Tibial artery (tissue), 4 donors: ENCODE results near the gene RIT2.

ENCODE experiments used
- DNase-seq, 2 donors: peaks; one replicate each; pipeline ENCODE4 v3.0.0-alpha.2; 2019
- H3K27ac ChIP-seq, 2 donors: fragments of 200-600 bp; sonication (generic) in 1 of 2; 1 replicate in 1 of 2; 2 replicates in 1 of 2; pipeline ENCODE4 v1.5.1; 2018 to 2019; ENCODE audit warnings: mild to moderate bottlenecking in 1 of 2
- H3K27me3 ChIP-seq, 2 donors: fragments of 200-600 bp; sonication (generic) in 1 of 2; one replicate each; pipeline versions ENCODE4 v1.5.1 to v1.6.0; 2016 to 2019
- H3K36me3 ChIP-seq, 3 donors: fragments of 200-600 bp; sonication (generic) in 2 of 3; one replicate each; pipeline ENCODE4 v1.5.1; 2016 to 2019; ENCODE audit warnings: mild to moderate bottlenecking in 2 of 3
- H3K4me1 ChIP-seq, 4 donors: fragments of 200-600 bp; sonication (generic) in 2 of 4; 1 replicate in 3 of 4; 2 replicates in 1 of 4; pipeline ENCODE4 v1.5.1; 2016 to 2019
- H3K4me3 ChIP-seq, 2 donors: fragments of 200-600 bp; sonication (generic) in 1 of 2; 1 replicate in 1 of 2; 2 replicates in 1 of 2; pipeline ENCODE4 v1.5.1; 2018 to 2019; ENCODE audit warnings: mild to moderate bottlenecking in 2 of 2
- H3K9me3 ChIP-seq, 3 donors: fragments of 200-600 bp; sonication (generic) in 1 of 3; one replicate each; pipeline ENCODE4 v1.5.1; 2016 to 2019
- CTCF ChIP-seq, 2 experiments: fragments of 200-600 bp in 1 of 2; fragments of 450-650 bp in 1 of 2; IDR thresholded peaks; one replicate each; pipeline ENCODE4 v1.5.1; 2017 to 2019; ENCODE audit warnings: antibody characterized with exemption in 2 of 2, mild to moderate bottlenecking in 1 of 2, moderate library complexity in 1 of 2
- intact Hi-C: fragments of 100-400 bp; cut with DNase I; formaldehyde crosslinking; loops from one replicate; pipeline ENCODE4 v1.15.0; 2023; ENCODE audit warnings: low total_unique reads

Gene RIT2

DNA sequence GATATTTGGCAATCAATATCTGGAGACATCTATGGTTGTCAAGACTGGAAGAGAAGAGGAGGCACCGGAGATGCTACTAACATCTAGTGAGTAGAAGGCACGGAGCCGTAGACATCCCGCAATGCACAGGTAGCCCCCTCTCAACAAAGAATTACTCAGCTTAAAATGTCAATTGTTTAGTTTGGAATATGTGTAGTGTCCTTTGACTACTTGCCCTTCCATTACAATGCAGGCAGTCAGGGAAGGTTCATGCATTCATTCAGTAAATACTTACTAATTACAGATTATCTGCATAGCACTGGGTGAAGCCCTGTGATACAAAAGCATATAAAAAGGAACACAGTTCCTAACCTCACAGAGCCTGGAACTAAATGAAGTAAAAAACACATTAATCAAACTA, 294.0 kb downstream of the RIT2 start:
- intact Hi-C loops: no loop called here
- H3K4me3 ChIP-seq: no peak overlapping the region

GRCh38 chr18:42814618-42815017, 300.9 kb downstream of the RIT2 start:
- TF ChIP-seq CTCF (IDR thresholded peaks at IDR 0.05): no peak
- no peaks in the 10 kb centered on the region for H3K27me3 ChIP-seq
- no peak overlapping the region for H3K4me3 ChIP-seq
- H3K9me3 ChIP-seq: no peaks in the 10 kb centered on the region
- intact Hi-C loops: no loop called here
- no peak overlapping the region for H3K27ac ChIP-seq
- no peaks in the 10 kb centered on the region for H3K36me3 ChIP-seq
- peak in 1 of 2 donors; percentile 20 for DNase-seq
- no peaks in the 10 kb centered on the region for H3K4me1 ChIP-seq

More for the DNA sequence above, 294.0 kb downstream of the RIT2 start:
- Histone ChIP-seq H3K36me3 (no peaks in the 10 kb centered on the region), H3K27me3 (no peaks in the 10 kb centered on the region), H3K27ac (no peak overlapping the region), H3K9me3 (no peaks in the 10 kb centered on the region), H3K4me1 (no peaks in the 10 kb centered on the region)
- TF ChIP-seq CTCF (IDR thresholded peaks at IDR 0.05): no peak
- no peak for DNase-seq

DNA sequence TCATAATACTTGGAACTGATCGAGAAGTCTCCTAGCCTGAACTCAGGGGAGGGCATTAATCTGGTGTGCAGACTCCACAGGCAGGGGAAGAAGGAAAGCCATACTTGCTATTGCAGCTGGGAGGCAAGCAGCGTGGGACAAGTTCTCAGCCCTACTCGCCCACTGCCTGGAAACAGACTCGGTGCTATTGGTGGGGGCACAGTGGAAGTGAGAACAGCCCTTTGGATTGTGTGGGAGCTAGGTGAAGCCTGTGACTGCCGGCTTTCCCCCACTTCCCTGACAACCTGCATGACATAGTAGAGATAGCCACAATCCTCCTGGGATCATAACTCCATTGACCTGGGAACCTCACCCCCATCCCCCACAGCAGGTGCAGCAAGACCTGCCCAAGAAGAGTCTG, 301.3 kb downstream of the RIT2 start:
- no peaks in the 10 kb centered on the region for H3K36me3 ChIP-seq
- no peaks in the 10 kb centered on the region for H3K27me3 ChIP-seq
- no peak overlapping the region for H3K4me3 ChIP-seq
- no peak overlapping the region for H3K27ac ChIP-seq
- H3K4me1 ChIP-seq: no peaks in the 10 kb centered on the region
- TF ChIP-seq CTCF (IDR thresholded peaks at IDR 0.05): no peak
- no peaks in the 10 kb centered on the region for H3K9me3 ChIP-seq
- intact Hi-C loops: no loop called here
- no peak for DNase-seq

DNA sequence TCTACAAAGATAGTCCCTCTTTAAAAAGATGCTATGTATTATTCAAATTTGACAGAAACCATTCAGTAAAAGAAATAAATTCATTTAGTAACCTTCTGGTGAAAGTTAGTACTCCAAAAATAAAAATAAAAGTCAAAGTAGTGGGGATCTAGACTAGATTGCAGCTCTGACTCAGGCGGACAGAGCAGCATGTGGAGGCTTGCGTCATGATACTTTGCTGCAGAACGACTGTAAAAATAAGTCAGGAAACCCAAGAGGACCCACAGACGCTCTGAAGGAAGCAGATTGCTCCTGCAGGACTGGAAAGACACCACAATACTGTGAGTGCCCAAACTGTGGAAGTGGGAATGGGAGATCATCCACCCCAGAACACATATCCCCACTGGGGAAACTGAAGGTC, 301.9 kb downstream of the RIT2 start:
- Histone ChIP-seq H3K27me3 (no peaks in the 10 kb centered on the region), H3K27ac (no peak overlapping the region), H3K36me3 (no peaks in the 10 kb centered on the region), H3K4me3 (no peak overlapping the region), H3K4me1 (no peaks in the 10 kb centered on the region), H3K9me3 (no peaks in the 10 kb centered on the region)
- intact Hi-C loops: no loop called here
- no peak for TF ChIP-seq CTCF (IDR thresholded peaks at IDR 0.05)
- DNase-seq: no peak

GRCh38 chr18:42807887-42808286, 307.6 kb downstream of the RIT2 start:
- H3K36me3 ChIP-seq: no peaks in the 10 kb centered on the region
- no peak overlapping the region for H3K4me3 ChIP-seq
- H3K27ac ChIP-seq: no peak overlapping the region
- H3K9me3 ChIP-seq: no peaks in the 10 kb centered on the region
- DNase-seq: no peak
- intact Hi-C loops: no loop called here
- H3K4me1 ChIP-seq: no peaks in the 10 kb centered on the region
- no peak for TF ChIP-seq CTCF (IDR thresholded peaks at IDR 0.05)
- no peaks in the 10 kb centered on the region for H3K27me3 ChIP-seq

GRCh38 chr18:42801706-42802105, 313.8 kb downstream of the RIT2 start:
- no peak overlapping the region for H3K27ac ChIP-seq
- DNase-seq: no peak
- no peak overlapping the region for H3K4me3 ChIP-seq
- H3K36me3 ChIP-seq: no peaks in the 10 kb centered on the region
- no peak for TF ChIP-seq CTCF (IDR thresholded peaks at IDR 0.05)
- intact Hi-C loops: no loop called here
- H3K27me3 ChIP-seq: no peaks in the 10 kb centered on the region
- no peaks in the 10 kb centered on the region for H3K4me1 ChIP-seq
- no peaks in the 10 kb centered on the region for H3K9me3 ChIP-seq
